WERI-Rb-1 (cell line): ENCODE data around the gene TBL1XR1.

Source experiments
- DNase-seq: peaks from one replicate; pipeline ENCODE4 v3.0.0-alpha.2; 2020
- H3K27ac ChIP-seq: fragments of 250-450 bp; sonication (Bioruptor Pico); 2 replicates; pipeline ENCODE4 v1.5.1; 2020; ENCODE audit warnings: mild to moderate bottlenecking, moderate library complexity
- H3K27me3 ChIP-seq: fragments of 250-450 bp; sonication (Bioruptor Pico); 2 replicates; pipeline ENCODE4 v1.5.1; 2021; ENCODE audit warnings: mild to moderate bottlenecking, low read depth, moderate library complexity; ENCODE audit not compliant: insufficient read depth, severe bottlenecking
- H3K36me3 ChIP-seq: fragments of 250-450 bp; sonication (Bioruptor Pico); 2 replicates; pipeline ENCODE4 v1.5.1; 2020; ENCODE audit warnings: mild to moderate bottlenecking, moderate library complexity
- H3K4me3 ChIP-seq: 2 replicates; pipeline ENCODE4 v1.5.1; 2011; ENCODE audit warnings: low read depth, mild to moderate bottlenecking, control low read depth, low read length
- H3K9me3 ChIP-seq: fragments of 250-450 bp; sonication (Bioruptor Pico); 2 replicates; pipeline ENCODE4 v1.5.1; 2021; ENCODE audit warnings: mild to moderate bottlenecking, moderate library complexity; ENCODE audit not compliant: severe bottlenecking
- CTCF ChIP-seq: IDR thresholded peaks from 2 replicates; pipeline ENCODE4 v1.5.1; 2011; ENCODE audit warnings: low read depth, mild to moderate bottlenecking, control low read depth, inconsistent platforms, low read length

The TBL1XR1 gene

GRCh38 chr3:177182352-177182751 is 14.9 kb downstream of the TBL1XR1 start:
- H3K9me3 ChIP-seq: no peaks in the 10 kb centered on the region

GRCh38 chr3:177181418-177181817 is 15.9 kb downstream of the TBL1XR1 start:
- Histone ChIP-seq H3K27ac (no peak overlapping the region), H3K27me3 (no peaks in the 10 kb centered on the region), H3K9me3 (no peaks in the 10 kb centered on the region), H3K4me3 (no peak overlapping the region), H3K36me3 (peaks cover 6% of the 10 kb centered on the region; the same call in 1 of the 2 replicates)
- no peak for TF ChIP-seq CTCF
- DNase-seq: no peak

More at GRCh38 chr3:177182352-177182751, 14.9 kb downstream of the TBL1XR1 start:
- Histone ChIP-seq H3K27me3 (no peaks in the 10 kb centered on the region), H3K27ac (no peak overlapping the region), H3K4me3 (no peak overlapping the region), H3K36me3 (peaks cover 3% of the 10 kb centered on the region; the same call in 1 of the 2 replicates)
- TF ChIP-seq CTCF: no peak
- DNase-seq: no peak

- H3K4me3 ChIP-seq: no peak overlapping the region
- TF ChIP-seq CTCF: no peak
- H3K27me3 ChIP-seq: no peaks in the 10 kb centered on the region
- H3K9me3 ChIP-seq: no peaks in the 10 kb centered on the region
- DNase-seq: no peak
- H3K27ac ChIP-seq: no peak overlapping the region
- H3K36me3 ChIP-seq: peaks cover 6% of the 10 kb centered on the region; the same call in 1 of the 2 replicates
Measured at GRCh38 chr3:177180506-177180905, 16.8 kb downstream of the TBL1XR1 start.

- DNase-seq: no peak
- Histone ChIP-seq H3K36me3 (peaks cover 6% of the 10 kb centered on the region; the same call in 1 of the 2 replicates), H3K27ac (no peak overlapping the region), H3K27me3 (no peaks in the 10 kb centered on the region), H3K4me3 (no peak overlapping the region), H3K9me3 (no peaks in the 10 kb centered on the region)
- TF ChIP-seq CTCF: no peak
Measured at GRCh38 chr3:177179281-177180067, 17.8 kb downstream of the TBL1XR1 start.

- no peak overlapping the region for H3K4me3 ChIP-seq
- TF ChIP-seq CTCF: no peak
- H3K9me3 ChIP-seq: no peaks in the 10 kb centered on the region
- H3K27me3 ChIP-seq: no peaks in the 10 kb centered on the region
- no peak overlapping the region for H3K27ac ChIP-seq
- H3K36me3 ChIP-seq: peaks cover 7% of the 10 kb centered on the region
- no peak for DNase-seq
Measured at GRCh38 chr3:177177749-177178221, 19.5 kb downstream of the TBL1XR1 start.
